VCaP (cell line): ENCODE measurements around the gene ARPP21.

ENCODE experiments used
- H3K27ac ChIP-seq: fragments of 450-650 bp; 2 replicates; pipeline ENCODE4 v1.5.1; 2017
- TF ChIP-seq, protein P1 (sequence below): fragments of 450-650 bp; conservative IDR thresholded peaks from 2 replicates; pipeline ENCODE4 v1.5.1; 2017; ENCODE audit warnings: mild to moderate bottlenecking, moderate library complexity

ARPP21 gene

DNA sequence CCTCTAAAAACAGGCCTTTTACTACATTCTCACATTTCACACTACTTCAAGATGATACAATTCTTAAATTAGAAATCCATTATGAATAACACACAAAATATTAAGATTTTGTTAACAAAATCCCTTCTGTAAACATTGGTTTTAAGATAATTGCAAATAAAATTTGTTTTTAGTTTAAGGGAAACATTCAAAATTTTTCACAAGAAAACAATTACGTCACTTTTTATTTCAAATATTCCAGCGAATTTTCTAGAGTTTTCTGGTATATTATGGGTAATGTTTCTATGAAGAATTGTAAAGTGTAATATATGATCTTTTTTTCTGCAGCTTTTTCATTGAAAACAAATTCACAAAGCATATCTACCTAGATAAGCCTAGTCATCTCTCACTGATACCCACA, 5.9 kb downstream of the ARPP21 start:
- no peak overlapping the region for H3K27ac ChIP-seq
- TF ChIP-seq, protein P1, sequence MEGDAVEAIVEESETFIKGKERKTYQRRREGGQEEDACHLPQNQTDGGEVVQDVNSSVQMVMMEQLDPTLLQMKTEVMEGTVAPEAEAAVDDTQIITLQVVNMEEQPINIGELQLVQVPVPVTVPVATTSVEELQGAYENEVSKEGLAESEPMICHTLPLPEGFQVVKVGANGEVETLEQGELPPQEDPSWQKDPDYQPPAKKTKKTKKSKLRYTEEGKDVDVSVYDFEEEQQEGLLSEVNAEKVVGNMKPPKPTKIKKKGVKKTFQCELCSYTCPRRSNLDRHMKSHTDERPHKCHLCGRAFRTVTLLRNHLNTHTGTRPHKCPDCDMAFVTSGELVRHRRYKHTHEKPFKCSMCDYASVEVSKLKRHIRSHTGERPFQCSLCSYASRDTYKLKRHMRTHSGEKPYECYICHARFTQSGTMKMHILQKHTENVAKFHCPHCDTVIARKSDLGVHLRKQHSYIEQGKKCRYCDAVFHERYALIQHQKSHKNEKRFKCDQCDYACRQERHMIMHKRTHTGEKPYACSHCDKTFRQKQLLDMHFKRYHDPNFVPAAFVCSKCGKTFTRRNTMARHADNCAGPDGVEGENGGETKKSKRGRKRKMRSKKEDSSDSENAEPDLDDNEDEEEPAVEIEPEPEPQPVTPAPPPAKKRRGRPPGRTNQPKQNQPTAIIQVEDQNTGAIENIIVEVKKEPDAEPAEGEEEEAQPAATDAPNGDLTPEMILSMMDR, result no peak

DNA sequence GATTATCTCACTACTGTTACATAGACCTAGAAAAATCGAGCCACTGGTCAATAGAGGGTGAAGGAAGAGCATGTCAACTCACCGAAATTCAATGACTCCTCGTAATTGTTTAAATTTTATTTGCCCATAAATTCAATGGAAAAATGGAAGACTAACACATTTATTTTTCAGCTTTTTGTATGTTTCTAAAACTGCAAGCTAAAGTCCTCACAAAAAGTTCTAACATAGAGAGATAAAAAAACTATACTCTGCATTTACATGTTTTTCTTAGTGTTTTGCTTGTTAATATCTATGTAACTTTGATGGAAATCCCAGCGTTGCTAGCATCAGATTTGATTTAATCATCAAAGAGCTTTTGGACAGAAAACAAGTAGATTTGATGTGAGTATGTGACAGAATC, 6.8 kb downstream of the ARPP21 start:
- TF ChIP-seq, protein P1, result no peak
- no peak overlapping the region for H3K27ac ChIP-seq

GRCh38 chr3:35647461-35647860, 8.1 kb downstream of the ARPP21 start:
- no peak overlapping the region for H3K27ac ChIP-seq
- TF ChIP-seq, protein P1, result no peak

- TF ChIP-seq, protein P1, result no peak
These were observed 9.0 kb downstream of the ARPP21 start for GRCh38 chr3:35648347-35648746.

DNA sequence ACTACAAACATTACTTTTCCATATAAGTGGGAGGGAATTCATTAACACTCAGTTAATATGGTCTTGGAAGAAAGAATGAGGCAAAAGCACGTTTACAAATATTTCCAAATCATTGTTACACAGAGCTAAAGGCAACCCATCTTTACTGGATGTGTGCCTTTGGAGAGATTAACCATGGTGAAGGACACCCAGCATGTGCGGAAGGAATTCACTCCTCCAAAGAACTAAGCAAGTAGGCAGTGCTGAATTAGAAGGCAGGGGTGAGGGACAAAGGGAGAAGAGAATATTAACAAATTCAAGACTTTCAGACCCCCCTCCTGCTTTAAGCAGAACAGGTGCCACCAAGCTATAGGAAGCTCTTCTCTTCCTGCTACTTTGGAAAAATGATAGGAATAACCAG, 10.1 kb downstream of the ARPP21 start:
- no peak overlapping the region for H3K27ac ChIP-seq
- TF ChIP-seq, protein P1, result no peak

More at GRCh38 chr3:35648347-35648746, 9.0 kb downstream of the ARPP21 start:
- H3K27ac ChIP-seq, result no peak overlapping the region

- TF ChIP-seq, protein P1, result no peak
These were observed 12.1 kb downstream of the ARPP21 start for GRCh38 chr3:35651426-35651825.

GRCh38 chr3:35651851-35652250, 12.5 kb downstream of the ARPP21 start:
- TF ChIP-seq, protein P1, result no peak
- H3K27ac ChIP-seq, result no peak overlapping the region

More at GRCh38 chr3:35651426-35651825, 12.1 kb downstream of the ARPP21 start:
- no peak overlapping the region for H3K27ac ChIP-seq

DNA sequence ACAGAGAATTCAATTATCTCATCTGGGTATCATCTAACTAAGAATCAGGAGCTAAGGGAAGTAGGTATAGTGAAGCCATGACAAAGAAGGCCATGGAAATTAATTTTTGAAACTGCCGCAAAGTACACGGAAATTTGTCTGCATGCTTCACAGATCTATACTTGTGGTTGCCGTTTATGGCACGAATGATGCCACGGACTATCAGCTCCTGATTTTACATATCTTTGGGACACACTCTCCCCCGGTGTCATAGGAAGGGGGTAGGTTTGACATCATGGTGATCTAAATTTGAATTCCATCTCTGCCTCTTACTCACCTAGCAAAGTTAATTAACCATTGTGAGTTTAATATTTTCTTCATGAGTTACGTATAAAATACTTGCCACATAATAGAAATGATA, 14.0 kb downstream of the ARPP21 start:
- H3K27ac ChIP-seq, result no peak overlapping the region
- TF ChIP-seq, protein P1, result no peak
